Gastrocnemius medialis (tissue), 4 donors: ENCODE results near the gene NFIA. TPM values are rescaled to one million over a fixed set of nuclear protein-coding genes. Genes with fewer than 3 reads are reported as not detected.

ENCODE experiments used
- ATAC-seq, 2 donors: fragments of 150-250 bp; one replicate each; pipeline ENCODE4 v1.9.1; 2016
- DNase-seq, 2 donors: peaks; one replicate each; pipeline ENCODE4 v3.0.0-alpha.2; 2019
- H3K27ac ChIP-seq, 4 donors: fragments of 200-600 bp; sonication (generic); 1 replicate in 1 of 4; 2 replicates in 3 of 4; pipeline ENCODE4 v1.5.1; 2016 to 2018; ENCODE audit warnings: mild to moderate bottlenecking in 2 of 4, moderate library complexity in 1 of 4
- H3K27me3 ChIP-seq, 3 donors: fragments of 200-600 bp; sonication (generic) in 2 of 3; 1 replicate in 1 of 3; 2 replicates in 2 of 3; pipeline versions ENCODE4 v1.5.1 to v1.6.0; 2016 to 2019; ENCODE audit warnings: mild to moderate bottlenecking in 1 of 3, moderate library complexity in 1 of 3
- H3K36me3 ChIP-seq, 2 donors: fragments of 200-600 bp; sonication (generic) in 1 of 2; one replicate each; pipeline ENCODE4 v1.5.1; 2017 to 2018
- H3K4me1 ChIP-seq, 2 donors: fragments of 200-600 bp; sonication (generic) in 1 of 2; one replicate each; pipeline ENCODE4 v1.5.1; 2016 to 2017; ENCODE audit warnings: mild to moderate bottlenecking in 2 of 2
- H3K4me3 ChIP-seq, 4 donors: fragments of 200-600 bp; sonication (generic) in 3 of 4; 1 replicate in 1 of 4; 2 replicates in 3 of 4; pipeline ENCODE4 v1.5.1; 2016 to 2019; ENCODE audit warnings: mild to moderate bottlenecking in 2 of 4
- H3K9me3 ChIP-seq, 3 donors: fragments of 200-600 bp; sonication (generic) in 2 of 3; 1 replicate in 1 of 3; 2 replicates in 2 of 3; pipeline ENCODE4 v1.5.1; 2016 to 2019
- CTCF ChIP-seq, 5 experiments: fragments of 450-650 bp in 3 of 5; fragments of 200-600 bp in 2 of 5; sonication (generic) in 2 of 5; IDR thresholded peaks in 4 of 5; conservative IDR thresholded peaks in 1 of 5; 1 replicate in 4 of 5; 2 replicates in 1 of 5; pipeline ENCODE4 v1.5.1; 2016 to 2019; ENCODE audit warnings: antibody characterized with exemption in 5 of 5, mild to moderate bottlenecking in 3 of 5, moderate library complexity in 3 of 5
- POLR2A ChIP-seq, 2 donors: fragments of 450-650 bp; IDR thresholded peaks; one replicate each; pipeline ENCODE4 v1.6.1; 2017; ENCODE audit warnings: antibody characterized with exemption in 2 of 2, mild to moderate bottlenecking in 2 of 2, moderate library complexity in 2 of 2
- in situ Hi-C, 4 donors: fragments of 200-750 bp; cut with MboI; loops; one replicate each; pipeline versions ENCODE4 v1.15.0 to v1.8.0; 2017; ENCODE audit warnings: low sequenced_read_pairs in 4 of 4
- intact Hi-C: fragments of 100-400 bp; cut with DNase I; formaldehyde crosslinking; loops from one replicate; pipeline ENCODE4 v1.15.1; 2023; ENCODE audit warnings: low total_unique reads
- total RNA-seq, 4 donors: library from RNA; depleted of rRNA; stranded (reverse); fragments of >200 nt; gene quantifications; one replicate each; pipeline versions ENCODE4 v1.1.0 to v1.2.3, GENCODE V29; 2016

NFIA gene
- total RNA-seq, 4 donors from 2014 or later = 12.9 to 27.0 (median 26.6) TPM

- H3K36me3 ChIP-seq = no peaks in the 10 kb centered on the region
- DNase-seq (no peak), ATAC-seq (no peak)
- H3K4me3 ChIP-seq = no peak overlapping the region
- peaks cover 56 to 64% of the 10 kb centered on the region in 2 donors for H3K4me1 ChIP-seq
- in situ Hi-C loops = no loop called here
- H3K27me3 ChIP-seq = no peaks in the 10 kb centered on the region
- no peak for TF ChIP-seq POLR2A (IDR thresholded peaks at IDR 0.05)
- TF ChIP-seq CTCF (IDR thresholded peaks at IDR 0.05 in 4 of 5, conservative IDR thresholded peaks at IDR 0.05 in 1 of 5) = no peak
- intact Hi-C loops = no loop called here
- no peak overlapping the region for H3K27ac ChIP-seq
- no peaks in the 10 kb centered on the region for H3K9me3 ChIP-seq
Measured at GRCh38 chr1:61250933-61251332, 168.6 kb downstream of the NFIA start.

- no peak for TF ChIP-seq POLR2A (IDR thresholded peaks at IDR 0.05)
- H3K27ac ChIP-seq = peak overlapping the region; percentile 59 to 72 (median 68)
Measured at GRCh38 chr1:61253059-61253735, 170.8 kb downstream of the NFIA start.

GRCh38 chr1:61253912-61254633, 171.7 kb downstream of the NFIA start:
- Histone ChIP-seq H3K36me3 (no peaks in the 10 kb centered on the region), H3K9me3 (no peaks in the 10 kb centered on the region), H3K4me1 (peaks cover 38 to 58% of the 10 kb centered on the region in 2 donors), H3K27ac (peak overlapping the region; percentile 59 to 72 (median 68)), H3K27me3 (no peaks in the 10 kb centered on the region), H3K4me3 (peak overlapping the region; percentile 30 to 46 (median 39))
- in situ Hi-C loops = no loop called here
- TF ChIP-seq POLR2A (IDR thresholded peaks at IDR 0.05) (no peak), CTCF (IDR thresholded peaks at IDR 0.05 in 4 of 5, conservative IDR thresholded peaks at IDR 0.05 in 1 of 5) (no peak)
- DNase-seq (no peak), ATAC-seq (peak in 1 of 2 donors; percentile 28)
- intact Hi-C loops = no loop called here

More at GRCh38 chr1:61253059-61253735, 170.8 kb downstream of the NFIA start:
- Histone ChIP-seq H3K9me3 (no peaks in the 10 kb centered on the region), H3K27me3 (no peaks in the 10 kb centered on the region), H3K4me1 (peaks cover 45 to 56% of the 10 kb centered on the region in 2 donors), H3K4me3 (no peak overlapping the region), H3K36me3 (no peaks in the 10 kb centered on the region)
- ATAC-seq = peak; percentile 61 to 91
- in situ Hi-C loops (no loop called here), intact Hi-C loops (no loop called here)
- DNase-seq = peak; percentile 71 to 88

GRCh38 chr1:61254634-61255357, 172.4 kb downstream of the NFIA start:
- peaks cover 40 to 66% of the 10 kb centered on the region in 2 donors for H3K4me1 ChIP-seq
- peak overlapping the region; percentile 30 to 46 (median 39) for H3K4me3 ChIP-seq
- peak; percentile 23 to 40 for DNase-seq
- in situ Hi-C loops = no loop called here
- H3K9me3 ChIP-seq = no peaks in the 10 kb centered on the region
- peak overlapping the region; percentile 36 to 72 (median 68) for H3K27ac ChIP-seq
- intact Hi-C loops = no loop called here
- no peaks in the 10 kb centered on the region for H3K36me3 ChIP-seq
- H3K27me3 ChIP-seq = no peaks in the 10 kb centered on the region
- TF ChIP-seq POLR2A (IDR thresholded peaks at IDR 0.05) (no peak), CTCF (IDR thresholded peaks at IDR 0.05 in 4 of 5, conservative IDR thresholded peaks at IDR 0.05 in 1 of 5) (no peak)
- peak in 1 of 2 donors; percentile 33 for ATAC-seq

- TF ChIP-seq POLR2A (IDR thresholded peaks at IDR 0.05) (no peak), CTCF (IDR thresholded peaks at IDR 0.05 in 4 of 5, conservative IDR thresholded peaks at IDR 0.05 in 1 of 5) (no peak)
- in situ Hi-C loops = no loop called here
- ATAC-seq = no peak
- H3K9me3 ChIP-seq = no peaks in the 10 kb centered on the region
- H3K36me3 ChIP-seq = no peaks in the 10 kb centered on the region
- peak overlapping the region; percentile 36 to 72 (median 68) for H3K27ac ChIP-seq
- intact Hi-C loops = no loop called here
- peaks cover 42 to 66% of the 10 kb centered on the region in 2 donors for H3K4me1 ChIP-seq
- peak overlapping the region; percentile 30 to 46 (median 39) for H3K4me3 ChIP-seq
- no peaks in the 10 kb centered on the region for H3K27me3 ChIP-seq
- no peak for DNase-seq
Measured at GRCh38 chr1:61255358-61255703, 173.0 kb downstream of the NFIA start.
